Germinal center (tissue), 1 donor: ENCODE measurements around the gene TRAF3IP1.

Experiments used
- DNase-seq: peaks from one replicate; pipeline ENCODE4 v3.0.0; 2012; ENCODE audit warnings: mixed read lengths, low spot score

TRAF3IP1 gene

GRCh38 chr2:238287737-238288649 lies 32.3 kb upstream of the TRAF3IP1 start, which contains the start of gene PER2:
Gene PER2, minus strand, starts transcription at chr2:238288610. Its CDS starts 10,674 bp downstream, at chr2:238277936.
- DNase-seq = peak; percentile 40

- DNase-seq = peak; percentile 96
Measured at GRCh38 chr2:238288650-238289573, 31.4 kb upstream of the TRAF3IP1 start.

GRCh38 chr2:238289574-238289973 lies 30.7 kb upstream of the TRAF3IP1 start:
- no peak for DNase-seq

- DNase-seq = peak; percentile 50
Measured at GRCh38 chr2:238290091-238290509, 30.2 kb upstream of the TRAF3IP1 start.

GRCh38 chr2:238290715-238291549 lies 29.4 kb upstream of the TRAF3IP1 start:
- DNase-seq = no peak

GRCh38 chr2:238291550-238292281 lies 28.6 kb upstream of the TRAF3IP1 start:
- DNase-seq = no peak

GRCh38 chr2:238294046-238294392 lies 26.3 kb upstream of the TRAF3IP1 start:
- no peak for DNase-seq

GRCh38 chr2:238294393-238295143 lies 25.8 kb upstream of the TRAF3IP1 start:
- no peak for DNase-seq

GRCh38 chr2:238295144-238296112 lies 24.9 kb upstream of the TRAF3IP1 start:
- DNase-seq = no peak

GRCh38 chr2:238296638-238297457 lies 23.5 kb upstream of the TRAF3IP1 start:
- DNase-seq = no peak

- no peak for DNase-seq
Measured at GRCh38 chr2:238299803-238300202, 20.5 kb upstream of the TRAF3IP1 start.

GRCh38 chr2:238302087-238302486 lies 18.2 kb upstream of the TRAF3IP1 start:
- DNase-seq = no peak

GRCh38 chr2:238302751-238303150 lies 17.6 kb upstream of the TRAF3IP1 start:
- no peak for DNase-seq

GRCh38 chr2:238304116-238304515 lies 16.2 kb upstream of the TRAF3IP1 start:
- no peak for DNase-seq

- no peak for DNase-seq
Measured at GRCh38 chr2:238305092-238305862, 15.0 kb upstream of the TRAF3IP1 start.

GRCh38 chr2:238305965-238306671 lies 14.2 kb upstream of the TRAF3IP1 start:
- peak; percentile 56 for DNase-seq

- DNase-seq = no peak
Measured at GRCh38 chr2:238306672-238306998, 13.7 kb upstream of the TRAF3IP1 start.
